DOHH2 (cell line): Measurements from ENCODE around the gene ACOT11.

Experiments
- H3F3A ChIP-seq: fragments of 200-600 bp; sonication (generic), shearing (Covaris generic); 2 replicates; pipeline ENCODE4 v1.6.0; 2016; ENCODE audit warnings: antibody characterized with exemption, mild to moderate bottlenecking; ENCODE audit not compliant: control insufficient read depth, insufficient read depth
- H3K27ac ChIP-seq: fragments of 200-600 bp; sonication (generic); 2 replicates; pipeline ENCODE4 v1.5.1; 2014; ENCODE audit warnings: low read depth, mild to moderate bottlenecking, low read length, moderate library complexity
- H3K27me3 ChIP-seq: fragments of 200-600 bp; sonication (generic); 2 replicates; pipeline ENCODE4 v1.6.1; 2014; ENCODE audit warnings: mild to moderate bottlenecking, low read length, mixed read lengths; ENCODE audit not compliant: control insufficient read depth
- H3K36me3 ChIP-seq: fragments of 200-600 bp; sonication (generic); 2 replicates; pipeline ENCODE4 v1.6.1; 2014; ENCODE audit warnings: mild to moderate bottlenecking, low read length, moderate library complexity, mixed read lengths; ENCODE audit not compliant: control insufficient read depth
- H3K4me1 ChIP-seq: fragments of 200-600 bp; sonication (generic); 2 replicates; pipeline ENCODE4 v1.6.1; 2014; ENCODE audit warnings: mild to moderate bottlenecking, low read length, mixed read lengths; ENCODE audit not compliant: control insufficient read depth
- H3K4me2 ChIP-seq: fragments of 200-600 bp; sonication (generic); 2 replicates; pipeline ENCODE4 v1.6.0; 2014; ENCODE audit warnings: mild to moderate bottlenecking, low read length, moderate library complexity
- H3K4me3 ChIP-seq: fragments of 200-600 bp; sonication (generic); 2 replicates; pipeline ENCODE4 v1.5.1; 2014; ENCODE audit warnings: mild to moderate bottlenecking, low read length, mixed read lengths
- H3K79me2 ChIP-seq: fragments of 200-600 bp; sonication (generic); 2 replicates; pipeline ENCODE4 v1.6.1; 2014; ENCODE audit warnings: mild to moderate bottlenecking, low read length, mixed read lengths; ENCODE audit not compliant: control insufficient read depth
- H3K9me2 ChIP-seq: fragments of 200-600 bp; sonication (generic); replicated peaks from 2 replicates; pipeline ENCODE4 v1.6.1; 2014; ENCODE audit warnings: mild to moderate bottlenecking, low read length, mixed read lengths; ENCODE audit not compliant: control insufficient read depth
- H3K9me3 ChIP-seq: fragments of 200-600 bp; sonication (generic); 2 replicates; pipeline ENCODE4 v1.6.1; 2014; ENCODE audit warnings: antibody characterized with exemption, low read length, mixed read lengths; ENCODE audit not compliant: control insufficient read depth, insufficient read depth
- H4K20me1 ChIP-seq: fragments of 200-600 bp; sonication (generic); 2 replicates; pipeline ENCODE4 v1.6.0; 2014; ENCODE audit warnings: low read depth, mild to moderate bottlenecking, antibody characterized with exemption, low read length, moderate library complexity; ENCODE audit not compliant: control insufficient read depth, insufficient read depth
- CTCF ChIP-seq: fragments of 200-600 bp; sonication (generic); IDR thresholded peaks from one replicate; pipeline ENCODE4 v1.5.1; 2014; ENCODE audit warnings: antibody characterized with exemption, mild to moderate bottlenecking, low read depth, low read length; ENCODE audit not compliant: poor library complexity, severe bottlenecking
- EZH2phosphoT487 ChIP-seq: fragments of 200-600 bp; sonication (generic); IDR thresholded peaks from 2 replicates; pipeline ENCODE4 v1.6.1; 2017; ENCODE audit warnings: borderline replicate concordance, mild to moderate bottlenecking, antibody characterized with exemption, low read length, moderate library complexity, mixed read lengths

The ACOT11 gene

GRCh38 chr1:54653036-54653435 is 105.0 kb downstream of the ACOT11 start:
- Histone ChIP-seq H3K79me2 (no peaks in the 10 kb centered on the region), H3K36me3 (no peaks in the 10 kb centered on the region), H4K20me1 (no peaks in the 10 kb centered on the region), H3K4me1 (no peaks in the 10 kb centered on the region), H3F3A (no peaks in the 10 kb centered on the region), H3K4me3 (no peak overlapping the region), H3K9me2 (no peaks in the 10 kb centered on the region), H3K4me2 (no peak overlapping the region), H3K27ac (no peak overlapping the region), H3K9me3 (peaks cover 2% of the 10 kb centered on the region), H3K27me3 (no peaks in the 10 kb centered on the region)
- TF ChIP-seq CTCF (no peak), EZH2phosphoT487 (no peak)

DNA sequence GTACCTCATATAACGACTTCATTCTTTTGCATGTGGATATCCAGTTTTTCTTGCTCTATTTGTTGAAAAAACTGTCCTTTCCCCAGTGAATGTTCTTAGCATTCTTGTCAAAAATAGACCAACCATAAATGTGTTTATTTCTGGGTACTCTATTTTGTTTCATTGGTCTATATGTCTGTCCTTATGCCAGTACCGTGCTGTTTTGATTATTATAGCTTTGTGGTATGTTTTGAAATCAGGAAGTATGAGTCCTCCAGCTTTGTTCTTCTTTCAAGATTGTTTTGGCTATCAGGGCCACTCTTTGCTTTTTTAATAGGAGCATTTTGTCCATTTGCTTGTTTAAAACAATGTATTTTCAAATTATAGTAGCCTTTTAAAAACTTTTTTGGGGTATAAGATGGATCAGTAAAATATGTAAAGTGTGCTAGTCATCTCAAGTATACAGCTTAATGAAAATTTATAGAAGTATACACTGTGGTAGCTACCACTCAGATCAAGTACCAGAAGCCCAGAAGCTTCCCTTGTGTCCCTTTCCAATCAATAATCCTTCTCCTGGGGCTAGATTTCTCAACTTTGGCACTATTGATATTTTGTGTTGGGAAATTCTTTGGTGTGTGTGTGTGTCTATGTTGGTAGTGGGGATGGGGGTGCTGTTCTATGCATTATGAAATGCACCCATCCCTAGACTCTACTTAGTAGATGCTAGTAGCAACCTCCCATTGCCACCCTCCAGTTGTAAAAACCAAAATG is 110.3 kb downstream of the ACOT11 start:
- Histone ChIP-seq H3K4me1 (no peaks in the 10 kb centered on the region), H3F3A (no peaks in the 10 kb centered on the region), H3K9me3 (peaks cover 10% of the 10 kb centered on the region), H3K36me3 (no peaks in the 10 kb centered on the region), H3K4me2 (no peak overlapping the region), H3K9me2 (no peaks in the 10 kb centered on the region), H3K79me2 (no peaks in the 10 kb centered on the region), H4K20me1 (no peaks in the 10 kb centered on the region), H3K27me3 (no peaks in the 10 kb centered on the region; the same call in 1 of the 2 replicates), H3K4me3 (no peak overlapping the region), H3K27ac (no peak overlapping the region)
- TF ChIP-seq EZH2phosphoT487, result no peak
- TF ChIP-seq CTCF, result no peak
